ENCODE results near the gene PPP2R3A. TPM values are rescaled to one million over a fixed set of nuclear protein-coding genes. Genes with fewer than 3 reads are reported as not detected.

Gene PPP2R3A
- polyA plus RNA-seq, 1 donor (not counting 4 experiments of a cell fraction or from before 2014, with no cell fraction given) = 11.1 TPM

DNA sequence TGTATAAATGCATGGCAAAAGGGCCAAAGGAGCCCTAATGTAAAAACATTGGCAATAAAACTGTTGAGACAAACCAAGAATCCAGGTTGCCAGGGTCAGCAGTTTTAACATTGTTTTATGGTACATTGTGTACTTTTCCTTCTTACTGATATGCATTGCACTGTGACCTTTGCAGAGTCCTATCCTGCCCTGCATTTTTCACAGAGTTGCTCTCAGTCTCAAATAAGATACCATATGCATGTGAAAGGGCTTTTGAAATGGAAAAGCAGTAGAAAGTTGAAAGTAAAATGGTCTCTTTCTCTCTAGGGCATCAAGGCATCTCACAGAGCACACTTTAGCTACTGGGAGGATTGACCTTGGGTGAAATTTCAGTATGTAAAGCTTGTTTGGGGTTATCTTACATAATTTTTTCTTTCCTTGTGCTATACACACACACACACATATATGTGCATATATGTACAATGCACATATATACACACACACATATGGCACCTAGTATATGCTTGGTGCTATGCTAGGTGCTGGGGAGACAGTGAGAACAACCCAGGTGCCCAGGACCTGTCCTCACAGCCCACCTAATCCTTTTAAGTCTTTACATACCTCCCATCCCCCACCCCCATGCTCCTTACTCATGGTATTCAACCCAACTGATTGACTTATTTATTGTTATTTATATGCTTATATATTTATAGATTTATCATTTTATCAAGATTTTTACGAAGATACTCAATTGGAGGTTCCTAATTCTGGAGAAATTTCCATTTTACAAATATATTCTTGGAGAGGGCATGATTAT, 1.2 kb upstream of the PPP2R3A start:
- Histone ChIP-seq H3K27ac (ENCODE audit: control insufficient read depth, insufficient read depth, low read length) (no peak overlapping the region), H3K4me2 (ENCODE audit: control insufficient read depth, extremely low read depth, insufficient read depth, low read depth, low read length) (no peak overlapping the region)
- dilution Hi-C loops (cut with MboI; ENCODE audit: extremely low pct_ligation_motif_present, low sequenced_read_pairs) = no loop called here

GRCh38 chr3:135965129-135965505, 411 bp upstream of the PPP2R3A start:
- H3K27ac ChIP-seq (ENCODE audit: control insufficient read depth, insufficient read depth, low read length) = no peak overlapping the region
- dilution Hi-C loops (cut with MboI; ENCODE audit: extremely low pct_ligation_motif_present, low sequenced_read_pairs) = no loop called here
- peak overlapping the region; percentile 48 for H3K9ac ChIP-seq (ENCODE audit: control insufficient read depth, extremely low read depth, insufficient read depth, low read length)

More for the DNA sequence above, 1.2 kb upstream of the PPP2R3A start:
- Histone ChIP-seq H3K4me1 (ENCODE audit: control insufficient read depth, extremely low read depth, insufficient read depth, low read length) (peaks cover 22% of the 10 kb centered on the region), H3K79me2 (ENCODE audit: control insufficient read depth, insufficient read depth, low read length) (peaks cover 24% of the 10 kb centered on the region), H4K20me1 (ENCODE audit: control insufficient read depth, extremely low read depth, insufficient read depth, low read length) (no peaks in the 10 kb centered on the region), H3K9ac (ENCODE audit: control insufficient read depth, extremely low read depth, insufficient read depth, low read length) (no peak overlapping the region), H3K9me3 (ENCODE audit: control insufficient read depth, low read depth, low read length) (no peaks in the 10 kb centered on the region), H3K4me3 (ENCODE audit: control insufficient read depth in 2 of 3, extremely low read depth in 1 of 3, insufficient read depth in 2 of 3, low read depth in 1 of 3, low read length in 3 of 3) (no peak overlapping the region), H3K27me3 (ENCODE audit: control insufficient read depth, extremely low read depth, insufficient read depth, low read length) (no peaks in the 10 kb centered on the region), H3K36me3 (ENCODE audit: control insufficient read depth in 2 of 2, extremely low read depth in 1 of 2, insufficient read depth in 2 of 2, low read length in 2 of 2) (no peaks in the 10 kb centered on the region), H2AFZ (ENCODE audit: control insufficient read depth, low read length) (no peak overlapping the region), H3K9me1 (ENCODE audit: control insufficient read depth, extremely low read depth, insufficient read depth, low read length) (no peaks in the 10 kb centered on the region)
- DNase-seq (ENCODE audit: low read depth, low spot score) (no peak), FAIRE-seq (no peak)
- TF ChIP-seq CTCF (optimal IDR thresholded peaks at IDR 0.05 in 1 of 3, IDR thresholded peaks at IDR 0.05 in 1 of 3, conservative IDR thresholded peaks at IDR 0.05 in 1 of 3; ENCODE audit: extremely low read depth in 1 of 3, insufficient read depth in 2 of 3, low read length in 3 of 3) (no peak), EZH2 (IDR thresholded peaks at IDR 0.05; ENCODE audit: low read length) (no peak)

More at GRCh38 chr3:135965129-135965505, 411 bp upstream of the PPP2R3A start:
- TF ChIP-seq EZH2 (IDR thresholded peaks at IDR 0.05; ENCODE audit: low read length) (no peak), CTCF (optimal IDR thresholded peaks at IDR 0.05 in 1 of 3, IDR thresholded peaks at IDR 0.05 in 1 of 3, conservative IDR thresholded peaks at IDR 0.05 in 1 of 3; ENCODE audit: extremely low read depth in 1 of 3, insufficient read depth in 2 of 3, low read length in 3 of 3) (no peak)
- Histone ChIP-seq H3K9me3 (ENCODE audit: control insufficient read depth, low read depth, low read length) (no peaks in the 10 kb centered on the region), H2AFZ (ENCODE audit: control insufficient read depth, low read length) (peak overlapping the region; percentile 92), H3K36me3 (ENCODE audit: control insufficient read depth in 2 of 2, extremely low read depth in 1 of 2, insufficient read depth in 2 of 2, low read length in 2 of 2) (no peaks in the 10 kb centered on the region), H3K9me1 (ENCODE audit: control insufficient read depth, extremely low read depth, insufficient read depth, low read length) (no peaks in the 10 kb centered on the region), H3K4me1 (ENCODE audit: control insufficient read depth, extremely low read depth, insufficient read depth, low read length) (peaks cover 30% of the 10 kb centered on the region), H3K79me2 (ENCODE audit: control insufficient read depth, insufficient read depth, low read length) (peaks cover 31% of the 10 kb centered on the region), H3K4me2 (ENCODE audit: control insufficient read depth, extremely low read depth, insufficient read depth, low read depth, low read length) (peak overlapping the region; percentile 76), H3K27me3 (ENCODE audit: control insufficient read depth, extremely low read depth, insufficient read depth, low read length) (no peaks in the 10 kb centered on the region), H4K20me1 (ENCODE audit: control insufficient read depth, extremely low read depth, insufficient read depth, low read length) (no peaks in the 10 kb centered on the region), H3K4me3 (ENCODE audit: control insufficient read depth in 2 of 3, extremely low read depth in 1 of 3, insufficient read depth in 2 of 3, low read depth in 1 of 3, low read length in 3 of 3) (peak overlapping the region; percentile 48 to 72 (median 63))
- DNase-seq (ENCODE audit: low read depth, low spot score) (no peak), FAIRE-seq (no peak)
